Measurements from ENCODE around the gene KLHL35.

The KLHL35 gene

DNA sequence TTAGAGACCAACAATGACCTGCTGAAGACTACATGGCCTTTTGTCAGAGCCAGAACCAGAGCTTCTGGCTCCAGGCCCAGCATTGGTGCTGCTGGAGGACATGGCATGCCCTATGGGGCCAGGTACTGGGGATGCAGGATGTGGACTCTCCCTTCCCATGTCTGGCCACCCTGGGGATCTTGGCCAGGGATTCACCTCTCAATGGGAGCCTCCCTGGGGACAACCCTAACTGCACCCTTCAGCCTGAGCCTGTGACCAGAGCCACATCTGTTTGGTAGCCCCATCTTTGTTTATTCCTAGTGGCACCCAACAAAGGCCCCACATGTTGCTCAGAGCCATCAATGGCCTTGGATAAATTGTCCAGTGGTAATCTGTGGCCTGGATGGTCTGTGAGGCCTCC, 5.8 kb downstream of the KLHL35 start:
- Histone ChIP-seq H3K4me3 (ENCODE audit: insufficient read length, low read depth) (no peak overlapping the region), H3K27me3 (ENCODE audit: insufficient read depth, insufficient read length) (peaks cover 40% of the 10 kb centered on the region), H3K36me3 (ENCODE audit: insufficient read depth, insufficient read length, low read length) (peaks cover 14% of the 10 kb centered on the region), H3K9ac (ENCODE audit: insufficient read length, low read depth) (no peak overlapping the region), H3K9me3 (ENCODE audit: insufficient read depth, low read length) (peaks cover 17% of the 10 kb centered on the region), H3K4me1 (ENCODE audit: insufficient read depth, insufficient read length) (peaks cover 8% of the 10 kb centered on the region)
- no peak for TF ChIP-seq YY1 (IDR thresholded peaks at IDR 0.05; ENCODE audit: insufficient read depth, insufficient read length)
- no peak for TF ChIP-seq SUZ12 (IDR thresholded peaks at IDR 0.05; ENCODE audit: extremely low read depth, insufficient read depth, insufficient read length)
- no peak for TF ChIP-seq ZNF274 (IDR thresholded peaks at IDR 0.05; ENCODE audit: low read depth, low read length)
- no peak for DNase-seq (ENCODE audit: low read depth, low spot score)

- Histone ChIP-seq H3K9ac (ENCODE audit: insufficient read length, low read depth) (no peak overlapping the region), H3K36me3 (ENCODE audit: insufficient read depth, insufficient read length, low read length) (peaks cover 19% of the 10 kb centered on the region), H3K4me3 (ENCODE audit: insufficient read length, low read depth) (no peak overlapping the region), H3K4me1 (ENCODE audit: insufficient read depth, insufficient read length) (peaks cover 4% of the 10 kb centered on the region), H3K9me3 (ENCODE audit: insufficient read depth, low read length) (peaks cover 17% of the 10 kb centered on the region), H3K27me3 (ENCODE audit: insufficient read depth, insufficient read length) (peaks cover 35% of the 10 kb centered on the region)
- TF ChIP-seq ZNF274 (IDR thresholded peaks at IDR 0.05; ENCODE audit: low read depth, low read length), result no peak
- TF ChIP-seq YY1 (IDR thresholded peaks at IDR 0.05; ENCODE audit: insufficient read depth, insufficient read length), result no peak
- no peak for TF ChIP-seq SUZ12 (IDR thresholded peaks at IDR 0.05; ENCODE audit: extremely low read depth, insufficient read depth, insufficient read length)
- no peak for DNase-seq (ENCODE audit: low read depth, low spot score)
Measured at GRCh38 chr11:75426720-75427086, 6.3 kb downstream of the KLHL35 start.

DNA sequence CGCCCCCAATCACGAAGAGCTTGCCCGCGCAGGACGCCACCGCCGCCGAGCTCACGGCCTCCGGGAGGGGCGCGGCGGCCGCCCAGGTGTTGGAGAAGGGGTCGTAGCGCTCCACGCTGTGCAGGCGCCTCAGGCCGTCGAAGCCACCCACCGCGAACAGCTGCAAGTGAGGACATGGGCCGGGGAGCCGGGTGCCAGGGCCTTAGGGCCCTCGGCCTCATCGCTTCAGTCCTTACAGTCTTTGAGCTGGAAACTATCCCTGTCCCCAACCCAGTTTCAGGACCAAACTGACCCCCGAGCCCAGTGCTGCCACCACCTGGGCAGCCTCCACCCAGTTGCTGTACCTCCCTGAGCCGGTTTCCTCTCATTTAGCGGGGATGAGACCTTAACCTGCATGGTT, 7.6 kb downstream of the KLHL35 start:
- no peak for DNase-seq (ENCODE audit: low read depth, low spot score)
- Histone ChIP-seq H3K27me3 (ENCODE audit: insufficient read depth, insufficient read length) (peaks cover 22% of the 10 kb centered on the region), H3K36me3 (ENCODE audit: insufficient read depth, insufficient read length, low read length) (peaks cover 19% of the 10 kb centered on the region), H3K9me3 (ENCODE audit: insufficient read depth, low read length) (peaks cover 17% of the 10 kb centered on the region), H3K4me1 (ENCODE audit: insufficient read depth, insufficient read length) (peaks cover 2% of the 10 kb centered on the region), H3K9ac (ENCODE audit: insufficient read length, low read depth) (no peak overlapping the region), H3K4me3 (ENCODE audit: insufficient read length, low read depth) (no peak overlapping the region)
- TF ChIP-seq YY1 (IDR thresholded peaks at IDR 0.05; ENCODE audit: insufficient read depth, insufficient read length), result no peak
- no peak for TF ChIP-seq SUZ12 (IDR thresholded peaks at IDR 0.05; ENCODE audit: extremely low read depth, insufficient read depth, insufficient read length)
- no peak for TF ChIP-seq ZNF274 (IDR thresholded peaks at IDR 0.05; ENCODE audit: low read depth, low read length)

DNA sequence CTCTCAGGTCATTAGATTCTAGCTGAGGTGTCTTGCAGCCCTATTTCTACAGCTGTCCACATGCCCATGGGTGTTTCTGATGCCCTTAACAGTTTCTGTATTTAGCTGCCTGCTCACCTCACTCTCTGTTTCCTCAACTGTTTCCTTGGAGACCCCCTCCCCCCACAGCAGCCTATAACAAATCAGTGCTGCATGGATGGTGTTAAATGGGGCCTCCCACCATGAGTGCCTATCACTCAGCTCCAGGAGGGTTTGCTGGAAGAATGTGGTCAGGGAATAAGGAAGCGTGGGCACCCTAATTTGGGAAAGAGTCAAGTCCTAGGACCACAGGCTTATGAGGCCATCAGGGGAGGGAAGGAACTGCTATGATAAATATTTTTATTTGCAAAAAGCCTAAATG, 8.6 kb downstream of the KLHL35 start:
- DNase-seq (ENCODE audit: low read depth, low spot score), result no peak
- no peak overlapping the region for H3K9ac ChIP-seq (ENCODE audit: insufficient read length, low read depth)
- H3K36me3 ChIP-seq (ENCODE audit: insufficient read depth, insufficient read length, low read length), result peaks cover 19% of the 10 kb centered on the region
- H3K27me3 ChIP-seq (ENCODE audit: insufficient read depth, insufficient read length), result peaks cover 12% of the 10 kb centered on the region
- peaks cover 13% of the 10 kb centered on the region for H3K9me3 ChIP-seq (ENCODE audit: insufficient read depth, low read length)
- TF ChIP-seq SUZ12 (IDR thresholded peaks at IDR 0.05; ENCODE audit: extremely low read depth, insufficient read depth, insufficient read length) (no peak), YY1 (IDR thresholded peaks at IDR 0.05; ENCODE audit: insufficient read depth, insufficient read length) (no peak), ZNF274 (IDR thresholded peaks at IDR 0.05; ENCODE audit: low read depth, low read length) (no peak)
- peaks cover 2% of the 10 kb centered on the region for H3K4me1 ChIP-seq (ENCODE audit: insufficient read depth, insufficient read length)
- no peak overlapping the region for H3K4me3 ChIP-seq (ENCODE audit: insufficient read length, low read depth)

- H3K4me3 ChIP-seq (ENCODE audit: insufficient read length, low read depth), result no peak overlapping the region
- TF ChIP-seq SUZ12 (IDR thresholded peaks at IDR 0.05; ENCODE audit: extremely low read depth, insufficient read depth, insufficient read length) (no peak), YY1 (IDR thresholded peaks at IDR 0.05; ENCODE audit: insufficient read depth, insufficient read length) (no peak), ZNF274 (IDR thresholded peaks at IDR 0.05; ENCODE audit: low read depth, low read length) (no peak)
- no peak overlapping the region for H3K9ac ChIP-seq (ENCODE audit: insufficient read length, low read depth)
- H3K27me3 ChIP-seq (ENCODE audit: insufficient read depth, insufficient read length), result peaks cover 5% of the 10 kb centered on the region
- peaks cover 2% of the 10 kb centered on the region for H3K4me1 ChIP-seq (ENCODE audit: insufficient read depth, insufficient read length)
- H3K36me3 ChIP-seq (ENCODE audit: insufficient read depth, insufficient read length, low read length), result peaks cover 19% of the 10 kb centered on the region
- H3K9me3 ChIP-seq (ENCODE audit: insufficient read depth, low read length), result peaks cover 7% of the 10 kb centered on the region
- DNase-seq (ENCODE audit: low read depth, low spot score), result no peak
Measured at GRCh38 chr11:75423721-75424120, 9.3 kb downstream of the KLHL35 start.

GRCh38 chr11:75422248-75423231, 10.5 kb downstream of the KLHL35 start:
- Histone ChIP-seq H3K4me1 (ENCODE audit: insufficient read depth, insufficient read length) (peaks cover 2% of the 10 kb centered on the region), H3K4me3 (ENCODE audit: insufficient read length, low read depth) (no peak overlapping the region), H3K9ac (ENCODE audit: insufficient read length, low read depth) (no peak overlapping the region), H3K9me3 (ENCODE audit: insufficient read depth, low read length) (no peaks in the 10 kb centered on the region), H3K36me3 (ENCODE audit: insufficient read depth, insufficient read length, low read length) (peaks cover 19% of the 10 kb centered on the region), H3K27me3 (ENCODE audit: insufficient read depth, insufficient read length) (no peaks in the 10 kb centered on the region)
- DNase-seq (ENCODE audit: low read depth, low spot score), result no peak
- TF ChIP-seq SUZ12 (IDR thresholded peaks at IDR 0.05; ENCODE audit: extremely low read depth, insufficient read depth, insufficient read length), result no peak
- TF ChIP-seq YY1 (IDR thresholded peaks at IDR 0.05; ENCODE audit: insufficient read depth, insufficient read length), result no peak
- no peak for TF ChIP-seq ZNF274 (IDR thresholded peaks at IDR 0.05; ENCODE audit: low read depth, low read length)

- Histone ChIP-seq H3K4me3 (ENCODE audit: insufficient read length, low read depth) (no peak overlapping the region), H3K27me3 (ENCODE audit: insufficient read depth, insufficient read length) (no peaks in the 10 kb centered on the region), H3K4me1 (ENCODE audit: insufficient read depth, insufficient read length) (peaks cover 2% of the 10 kb centered on the region), H3K9ac (ENCODE audit: insufficient read length, low read depth) (no peak overlapping the region), H3K9me3 (ENCODE audit: insufficient read depth, low read length) (no peaks in the 10 kb centered on the region), H3K36me3 (ENCODE audit: insufficient read depth, insufficient read length, low read length) (peaks cover 19% of the 10 kb centered on the region)
- DNase-seq (ENCODE audit: low read depth, low spot score), result no peak
- no peak for TF ChIP-seq ZNF274 (IDR thresholded peaks at IDR 0.05; ENCODE audit: low read depth, low read length)
- no peak for TF ChIP-seq SUZ12 (IDR thresholded peaks at IDR 0.05; ENCODE audit: extremely low read depth, insufficient read depth, insufficient read length)
- no peak for TF ChIP-seq YY1 (IDR thresholded peaks at IDR 0.05; ENCODE audit: insufficient read depth, insufficient read length)
Measured at GRCh38 chr11:75421902-75422247, 11.1 kb downstream of the KLHL35 start.

Measured in NT2/D1 (cell line).